ENCODE measurements around the gene SCYGR6.

Gene SCYGR6

DNA sequence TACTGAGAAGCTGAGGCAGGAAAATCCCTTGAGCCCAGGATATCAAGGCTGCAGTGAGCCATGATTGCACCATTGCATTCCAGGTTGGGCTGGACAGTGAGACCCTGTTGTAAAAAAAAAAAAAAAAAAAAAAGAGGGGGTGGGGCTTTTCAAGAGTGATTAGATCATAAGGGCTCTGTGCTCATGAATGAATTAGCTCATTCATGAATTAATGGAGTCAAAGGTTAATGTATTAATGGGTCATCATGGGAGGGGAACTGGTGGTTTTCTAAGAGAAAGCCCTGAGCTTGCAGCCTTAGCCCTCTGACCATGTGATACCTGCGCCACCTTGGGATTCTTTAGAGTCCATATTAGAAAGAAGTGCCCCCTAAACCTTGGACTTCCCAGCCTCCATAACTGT is 11.3 kb downstream of the SCYGR6 start:
- TF ChIP-seq, protein P1, sequence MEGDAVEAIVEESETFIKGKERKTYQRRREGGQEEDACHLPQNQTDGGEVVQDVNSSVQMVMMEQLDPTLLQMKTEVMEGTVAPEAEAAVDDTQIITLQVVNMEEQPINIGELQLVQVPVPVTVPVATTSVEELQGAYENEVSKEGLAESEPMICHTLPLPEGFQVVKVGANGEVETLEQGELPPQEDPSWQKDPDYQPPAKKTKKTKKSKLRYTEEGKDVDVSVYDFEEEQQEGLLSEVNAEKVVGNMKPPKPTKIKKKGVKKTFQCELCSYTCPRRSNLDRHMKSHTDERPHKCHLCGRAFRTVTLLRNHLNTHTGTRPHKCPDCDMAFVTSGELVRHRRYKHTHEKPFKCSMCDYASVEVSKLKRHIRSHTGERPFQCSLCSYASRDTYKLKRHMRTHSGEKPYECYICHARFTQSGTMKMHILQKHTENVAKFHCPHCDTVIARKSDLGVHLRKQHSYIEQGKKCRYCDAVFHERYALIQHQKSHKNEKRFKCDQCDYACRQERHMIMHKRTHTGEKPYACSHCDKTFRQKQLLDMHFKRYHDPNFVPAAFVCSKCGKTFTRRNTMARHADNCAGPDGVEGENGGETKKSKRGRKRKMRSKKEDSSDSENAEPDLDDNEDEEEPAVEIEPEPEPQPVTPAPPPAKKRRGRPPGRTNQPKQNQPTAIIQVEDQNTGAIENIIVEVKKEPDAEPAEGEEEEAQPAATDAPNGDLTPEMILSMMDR (IDR thresholded peaks at IDR 0.05; ENCODE audit: control insufficient read depth, extremely low read depth, insufficient read depth) = no peak
- DNase-seq (ENCODE audit: low read depth) = no peak

DNA sequence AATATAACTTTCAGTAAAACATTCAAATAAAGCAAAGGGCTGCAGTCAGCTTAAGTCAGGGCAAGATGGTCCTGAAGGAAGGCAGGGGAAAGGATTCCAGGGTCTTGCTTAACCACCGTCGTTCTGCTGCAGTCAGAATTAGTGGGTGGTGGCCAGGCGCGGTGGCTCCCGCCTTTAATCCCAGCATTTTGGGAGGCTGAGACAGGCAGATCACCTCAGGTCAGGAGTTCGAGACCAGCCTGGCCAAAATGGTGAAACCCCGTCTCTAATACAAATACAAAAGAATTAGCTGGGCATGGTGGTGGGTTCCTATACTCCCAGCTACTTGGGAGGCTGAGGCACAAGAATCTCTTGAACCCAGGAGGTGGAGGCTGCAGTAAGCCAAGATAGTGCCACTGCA is 13.6 kb downstream of the SCYGR6 start:
- TF ChIP-seq, protein P1 (IDR thresholded peaks at IDR 0.05; ENCODE audit: control insufficient read depth, extremely low read depth, insufficient read depth) = no peak

More for the DNA sequence above, 11.3 kb downstream of the SCYGR6 start:
- H3K4me3 ChIP-seq (ENCODE audit: low read depth, low read length) = no peak overlapping the region

DNA sequence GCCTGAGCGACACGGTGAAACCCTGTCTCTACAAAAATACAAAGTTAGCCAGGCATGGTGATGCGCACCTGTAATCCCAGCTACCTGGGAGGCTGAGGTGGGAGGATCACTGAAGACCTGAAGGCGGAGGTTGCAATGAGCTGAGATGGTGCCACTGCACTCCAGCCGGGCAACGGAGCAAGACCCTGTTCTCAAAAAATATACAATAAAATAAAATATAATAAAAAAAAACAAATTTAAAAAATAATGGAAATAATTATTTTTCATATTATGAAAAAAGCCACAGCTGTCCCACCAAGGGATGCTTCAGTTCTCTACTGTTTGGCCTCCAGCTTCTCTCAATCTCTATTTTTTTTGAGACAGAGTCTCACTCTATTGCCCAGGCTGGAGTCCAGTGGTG is 17.2 kb downstream of the SCYGR6 start:
- TF ChIP-seq, protein P1 (IDR thresholded peaks at IDR 0.05; ENCODE audit: control insufficient read depth, extremely low read depth, insufficient read depth) = no peak
- DNase-seq (ENCODE audit: low read depth) = no peak
- H3K4me3 ChIP-seq (ENCODE audit: low read depth, low read length) = no peak overlapping the region

More for the DNA sequence above, 13.6 kb downstream of the SCYGR6 start:
- H3K4me3 ChIP-seq (ENCODE audit: low read depth, low read length) = no peak overlapping the region
- no peak for DNase-seq (ENCODE audit: low read depth)

DNA sequence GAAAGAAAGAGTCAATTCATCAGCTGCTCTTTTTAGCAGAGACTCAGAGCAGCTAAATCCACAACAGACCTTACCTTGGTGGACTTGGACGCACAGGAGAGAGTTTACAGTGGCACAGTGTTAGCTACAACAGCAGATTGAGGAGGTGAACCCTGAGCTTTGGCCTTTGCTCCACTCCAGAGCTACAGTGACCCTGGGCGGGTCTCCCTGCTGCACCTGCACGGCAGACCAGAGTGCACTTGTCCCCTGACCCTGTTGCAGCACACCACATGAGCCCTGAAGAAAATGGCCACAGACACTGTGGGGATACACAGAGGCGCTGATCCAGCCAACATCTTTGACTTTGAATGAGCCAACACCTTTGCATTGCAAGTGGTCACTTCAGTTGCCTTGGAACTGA is 17.7 kb downstream of the SCYGR6 start:
- DNase-seq (ENCODE audit: low read depth) = no peak
- H3K4me3 ChIP-seq (ENCODE audit: low read depth, low read length) = no peak overlapping the region
- TF ChIP-seq, protein P1 (IDR thresholded peaks at IDR 0.05; ENCODE audit: control insufficient read depth, extremely low read depth, insufficient read depth) = no peak

DNA sequence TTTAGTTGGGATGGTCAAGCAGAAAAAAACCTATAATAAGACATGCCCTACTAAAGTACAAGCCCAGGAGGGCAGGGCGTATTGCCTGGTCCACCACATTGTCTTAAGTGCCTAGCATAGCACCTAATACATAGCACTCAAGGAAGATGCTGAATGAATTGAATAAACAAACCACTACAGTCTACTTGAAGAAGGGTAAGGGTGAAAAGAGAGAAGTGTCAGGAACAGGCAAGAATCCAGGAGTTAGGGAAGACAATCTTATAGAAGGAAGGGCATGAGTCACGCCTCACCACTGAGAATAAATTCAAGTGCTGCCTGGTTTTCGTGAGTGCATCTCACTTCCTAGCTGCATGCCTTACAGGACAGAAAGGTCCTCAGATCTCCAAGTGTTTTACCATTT is 20.6 kb downstream of the SCYGR6 start:
- H3K4me3 ChIP-seq (ENCODE audit: low read depth, low read length) = no peak overlapping the region
- no peak for DNase-seq (ENCODE audit: low read depth)
- TF ChIP-seq, protein P1 (IDR thresholded peaks at IDR 0.05; ENCODE audit: control insufficient read depth, extremely low read depth, insufficient read depth) = no peak

DNA sequence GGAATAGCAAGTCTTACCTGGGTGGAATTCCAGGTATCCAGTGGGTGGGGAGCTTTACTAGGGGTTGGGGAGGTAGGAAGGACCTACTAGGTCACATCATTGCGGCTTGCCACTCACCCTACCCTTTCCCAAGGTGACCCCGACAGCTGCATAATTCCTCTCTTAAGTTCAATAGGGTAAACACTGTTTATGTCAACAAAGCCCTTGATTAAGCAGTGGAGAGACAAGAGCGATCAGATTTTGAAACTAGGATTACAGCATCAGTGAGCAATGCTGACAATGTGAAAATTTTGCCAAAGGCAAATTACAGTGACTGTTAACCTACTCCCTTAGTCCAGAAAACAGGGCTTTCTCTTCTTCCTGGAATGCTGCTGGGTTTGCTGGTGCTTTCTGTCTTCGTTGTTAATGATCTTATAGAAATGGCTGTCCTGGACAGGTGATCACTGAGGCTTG is 21.3 kb downstream of the SCYGR6 start:
- no peak for DNase-seq (ENCODE audit: low read depth)

DNA sequence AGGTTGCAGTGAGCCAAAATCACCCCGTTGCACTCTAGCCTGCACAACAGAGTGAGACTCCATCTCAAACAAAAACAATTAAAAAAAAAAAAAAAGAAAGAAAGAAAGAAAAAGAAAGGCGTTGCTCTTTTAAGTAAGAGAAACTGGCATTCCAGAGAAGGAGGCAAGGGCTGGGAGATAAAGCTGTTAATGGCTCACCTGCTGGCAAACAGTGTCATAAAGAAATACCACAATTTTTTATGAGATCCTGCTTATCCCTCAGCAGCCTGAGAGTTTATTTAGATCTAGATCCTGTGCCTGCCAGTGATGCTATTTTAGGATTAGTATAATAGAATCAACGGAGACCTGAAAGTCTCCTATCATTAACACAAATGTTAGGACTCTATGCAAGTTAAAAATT is 23.0 kb downstream of the SCYGR6 start:
- no peak overlapping the region for H3K4me3 ChIP-seq (ENCODE audit: low read depth, low read length)
- no peak for DNase-seq (ENCODE audit: low read depth)
- TF ChIP-seq, protein P1 (IDR thresholded peaks at IDR 0.05; ENCODE audit: control insufficient read depth, extremely low read depth, insufficient read depth) = no peak

More for the DNA sequence above, 21.3 kb downstream of the SCYGR6 start:
- no peak overlapping the region for H3K4me3 ChIP-seq (ENCODE audit: low read depth, low read length)
- TF ChIP-seq, protein P1 (IDR thresholded peaks at IDR 0.05; ENCODE audit: control insufficient read depth, extremely low read depth, insufficient read depth) = no peak
